Hepatocyte (in vitro differentiated cells): ENCODE results near the gene PDK1. TPM values are rescaled to one million over a fixed set of nuclear protein-coding genes. Genes with fewer than 3 reads are reported as not detected.

Source experiments
- DNase-seq: peaks from one replicate; pipeline ENCODE4 v3.0.0-alpha.2; 2016; ENCODE audit warnings: low spot score
- H2AFZ ChIP-seq: fragments of 200-600 bp; sonication (generic); 2 replicates; pipeline ENCODE4 v1.6.0; 2016; ENCODE audit warnings: antibody characterized with exemption, mild to moderate bottlenecking
- H3K27ac ChIP-seq: fragments of 200-600 bp; sonication (generic); 2 replicates; pipeline ENCODE4 v1.5.1; 2016; ENCODE audit warnings: mild to moderate bottlenecking
- H3K27me3 ChIP-seq: fragments of 200-600 bp; sonication (generic); 2 replicates; pipeline ENCODE4 v1.6.1; 2016
- H3K36me3 ChIP-seq: fragments of 200-600 bp; sonication (generic); replicated peaks from 2 replicates; pipeline ENCODE4 v1.5.1; 2016; ENCODE audit warnings: low read depth; ENCODE audit not compliant: insufficient read depth
- H3K4me1 ChIP-seq: fragments of 200-600 bp; sonication (generic); 2 replicates; pipeline ENCODE4 v1.5.1; 2016; ENCODE audit warnings: mild to moderate bottlenecking, moderate library complexity; ENCODE audit not compliant: insufficient read depth
- H3K4me2 ChIP-seq: fragments of 200-600 bp; sonication (generic); 2 replicates; pipeline ENCODE4 v1.6.0; 2016
- H3K4me3 ChIP-seq: fragments of 200-600 bp; sonication (generic); 2 replicates; pipeline ENCODE4 v1.5.1; 2016; ENCODE audit warnings: mild to moderate bottlenecking
- H3K79me2 ChIP-seq: fragments of 200-600 bp; sonication (generic); 2 replicates; pipeline ENCODE4 v1.6.0; 2017; ENCODE audit warnings: mild to moderate bottlenecking
- H3K9me2 ChIP-seq: fragments of 200-600 bp; sonication (generic); replicated peaks from 2 replicates; pipeline ENCODE4 v1.6.0; 2017; ENCODE audit warnings: mild to moderate bottlenecking; ENCODE audit not compliant: insufficient read depth
- H3K9me3 ChIP-seq: fragments of 200-600 bp; sonication (generic); 2 replicates; pipeline ENCODE4 v1.5.1; 2016; ENCODE audit warnings: low read depth, mild to moderate bottlenecking
- H4K20me1 ChIP-seq: fragments of 200-600 bp; sonication (generic); 2 replicates; pipeline ENCODE4 v1.6.0; 2016; ENCODE audit warnings: mild to moderate bottlenecking; ENCODE audit not compliant: insufficient read depth, poor library complexity, severe bottlenecking
- CTCF ChIP-seq: fragments of 200-600 bp; sonication (generic); IDR thresholded peaks from 2 replicates; pipeline ENCODE4 v1.5.1; 2016; ENCODE audit warnings: antibody characterized with exemption, mild to moderate bottlenecking; ENCODE audit not compliant: poor library complexity
- EZH2 ChIP-seq: fragments of 200-600 bp; sonication (generic); IDR thresholded peaks from 2 replicates; pipeline ENCODE4 v1.6.1; 2016; ENCODE audit warnings: antibody characterized with exemption, mild to moderate bottlenecking, borderline replicate concordance
- EZH2phosphoT487 ChIP-seq: fragments of 200-600 bp; sonication (generic); IDR thresholded peaks from one replicate; pipeline ENCODE4 v1.6.1; 2018; ENCODE audit warnings: antibody characterized with exemption, mild to moderate bottlenecking, low read depth, moderate library complexity; ENCODE audit not compliant: unreplicated experiment, severe bottlenecking
- WGBS: methylation state at CpG from one replicate; pipeline ENCODE4 v1.1.6; 2016; ENCODE audit warnings: low lambda C conversion rate; ENCODE audit errors: missing lambda C conversion rate; 5-methylcytosine and 5-hydroxymethylcytosine counted together
- polyA plus RNA-seq: library from polyadenylated mRNA; unstranded; fragments of >200 nt; fragmentation: Nextera tagmentation; extraction: Ambion mirVana; gene quantifications from 2 replicates; pipeline ENCODE4 v1.2.1, GENCODE V29; 2016
- total RNA-seq: library from RNA; depleted of rRNA; stranded (reverse); fragments of >200 nt; gene quantifications from 2 replicates; pipeline ENCODE4 v1.2.3, GENCODE V29; 2014

The PDK1 gene
- total and polyA plus RNA-seq, 2 experiments from 2014 or later: 8.0 to 13.1 TPM

- no peaks in the 10 kb centered on the region for H3K9me2 ChIP-seq
- no peak for DNase-seq
- H4K20me1 ChIP-seq: no peaks in the 10 kb centered on the region
- no peaks in the 10 kb centered on the region for H3K27me3 ChIP-seq
- no peak overlapping the region for H3K4me3 ChIP-seq
- WGBS: 89% methylated on average over 4 of the region's 4 CpGs
- no peaks in the 10 kb centered on the region for H3K4me1 ChIP-seq
- no peak overlapping the region for H3K4me2 ChIP-seq
- no peaks in the 10 kb centered on the region for H3K36me3 ChIP-seq
- no peak overlapping the region for H2AFZ ChIP-seq
- H3K79me2 ChIP-seq: no peaks in the 10 kb centered on the region
- H3K9me3 ChIP-seq: peaks cover 3% of the 10 kb centered on the region
- TF ChIP-seq EZH2phosphoT487: no peak
- no peak for TF ChIP-seq CTCF
- TF ChIP-seq EZH2: no peak
- H3K27ac ChIP-seq: no peak overlapping the region
These were observed 16.1 kb upstream of the PDK1 start for GRCh38 chr2:172539767-172540166.

GRCh38 chr2:172540421-172540820 lies 15.5 kb upstream of the PDK1 start:
- TF ChIP-seq EZH2 (no peak), EZH2phosphoT487 (no peak), CTCF (no peak)
- Histone ChIP-seq H3K4me3 (no peak overlapping the region), H3K4me2 (no peak overlapping the region), H4K20me1 (no peaks in the 10 kb centered on the region), H3K36me3 (no peaks in the 10 kb centered on the region), H3K79me2 (no peaks in the 10 kb centered on the region), H3K27me3 (no peaks in the 10 kb centered on the region), H3K9me3 (peaks cover 3% of the 10 kb centered on the region), H2AFZ (no peak overlapping the region), H3K4me1 (no peaks in the 10 kb centered on the region), H3K27ac (no peak overlapping the region), H3K9me2 (no peaks in the 10 kb centered on the region)
- no peak for DNase-seq

- no peaks in the 10 kb centered on the region for H4K20me1 ChIP-seq
- H3K9me3 ChIP-seq: peaks cover under 1% of the 10 kb centered on the region
- WGBS: 89% methylated on average over 2 of the region's 2 CpGs
- H3K4me2 ChIP-seq: no peak overlapping the region
- H3K27ac ChIP-seq: no peak overlapping the region
- no peaks in the 10 kb centered on the region for H3K9me2 ChIP-seq
- DNase-seq: no peak
- H2AFZ ChIP-seq: no peak overlapping the region
- H3K27me3 ChIP-seq: no peaks in the 10 kb centered on the region
- no peaks in the 10 kb centered on the region for H3K36me3 ChIP-seq
- no peaks in the 10 kb centered on the region for H3K79me2 ChIP-seq
- no peaks in the 10 kb centered on the region for H3K4me1 ChIP-seq
- TF ChIP-seq CTCF: no peak
- no peak for TF ChIP-seq EZH2phosphoT487
- TF ChIP-seq EZH2: no peak
- H3K4me3 ChIP-seq: no peak overlapping the region
These were observed 10.3 kb upstream of the PDK1 start for GRCh38 chr2:172545408-172546075.
